ENCODE results near the gene BCAS1. TPM values are rescaled to one million over a fixed set of nuclear protein-coding genes. Genes with fewer than 3 reads are reported as not detected.

Gene BCAS1
- total RNA-seq, 2 donors from 2014 or later: 2.1 TPM; not detected in 1

DNA sequence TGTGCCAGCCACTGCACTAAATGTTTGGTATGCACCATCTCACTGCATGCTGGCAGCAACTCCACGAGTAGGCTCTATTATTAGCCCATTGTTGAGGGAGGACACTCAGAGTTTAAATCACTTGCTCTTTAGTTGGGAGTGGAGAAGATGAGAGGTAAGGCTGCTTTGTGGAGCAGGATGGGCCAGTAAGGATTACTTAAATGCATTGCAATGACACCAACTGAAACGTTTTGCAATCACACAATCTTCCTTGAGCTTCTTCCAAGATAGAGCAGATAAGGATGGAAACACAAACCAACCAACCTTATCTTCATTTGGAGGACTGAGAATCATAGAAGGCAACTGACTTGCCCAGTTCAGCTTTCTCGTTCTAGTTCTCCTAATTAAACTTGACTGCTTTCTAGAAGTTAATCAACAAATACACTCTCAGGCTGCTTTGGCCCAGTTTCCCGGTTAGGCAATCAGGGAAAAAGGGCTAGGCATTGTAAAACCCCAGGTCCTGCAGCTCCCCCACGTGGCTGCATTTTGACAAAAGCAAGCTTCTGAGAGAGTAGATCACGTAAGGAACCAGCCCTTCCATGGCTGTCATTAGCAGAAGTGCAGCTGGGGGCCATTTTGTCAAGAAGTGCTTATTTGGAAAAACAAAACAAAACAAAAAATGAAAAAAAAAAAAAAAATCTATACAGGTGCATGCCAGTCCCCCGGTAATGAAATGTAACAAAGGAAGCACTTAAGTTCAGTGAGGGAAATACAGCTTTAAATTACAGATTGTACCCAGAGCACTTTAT is 130.6 kb downstream of the BCAS1 start:
- Histone ChIP-seq H3K36me3 (replicated peaks in 1 of 2; ENCODE audit: insufficient read depth in 1 of 2, low read depth in 2 of 2) (no peaks in the 10 kb centered on the region), H3K27ac (peak overlapping the region in 2 of 4 donors; percentile 32 to 34), H3K4me3 (no peak overlapping the region), H3K27me3 (no peaks in the 10 kb centered on the region), H3K9me3 (no peaks in the 10 kb centered on the region), H3K4me1 (peaks cover 13% of the 10 kb centered on the region)
- peak; percentile 91 to 95 (median 92) for DNase-seq
- ATAC-seq: peak; percentile 91
- intact Hi-C loops (cut with DNase I): no loop called here
- TF ChIP-seq POLR2A (IDR thresholded peaks at IDR 0.05): no peak
- TF ChIP-seq, protein P1, sequence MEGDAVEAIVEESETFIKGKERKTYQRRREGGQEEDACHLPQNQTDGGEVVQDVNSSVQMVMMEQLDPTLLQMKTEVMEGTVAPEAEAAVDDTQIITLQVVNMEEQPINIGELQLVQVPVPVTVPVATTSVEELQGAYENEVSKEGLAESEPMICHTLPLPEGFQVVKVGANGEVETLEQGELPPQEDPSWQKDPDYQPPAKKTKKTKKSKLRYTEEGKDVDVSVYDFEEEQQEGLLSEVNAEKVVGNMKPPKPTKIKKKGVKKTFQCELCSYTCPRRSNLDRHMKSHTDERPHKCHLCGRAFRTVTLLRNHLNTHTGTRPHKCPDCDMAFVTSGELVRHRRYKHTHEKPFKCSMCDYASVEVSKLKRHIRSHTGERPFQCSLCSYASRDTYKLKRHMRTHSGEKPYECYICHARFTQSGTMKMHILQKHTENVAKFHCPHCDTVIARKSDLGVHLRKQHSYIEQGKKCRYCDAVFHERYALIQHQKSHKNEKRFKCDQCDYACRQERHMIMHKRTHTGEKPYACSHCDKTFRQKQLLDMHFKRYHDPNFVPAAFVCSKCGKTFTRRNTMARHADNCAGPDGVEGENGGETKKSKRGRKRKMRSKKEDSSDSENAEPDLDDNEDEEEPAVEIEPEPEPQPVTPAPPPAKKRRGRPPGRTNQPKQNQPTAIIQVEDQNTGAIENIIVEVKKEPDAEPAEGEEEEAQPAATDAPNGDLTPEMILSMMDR (IDR thresholded peaks at IDR 0.05): peak; percentile 58 to 92 (median 81)
- 3 to 4% methylated on average over 7 of the region's 7 CpGs for WGBS, 2 donors

DNA sequence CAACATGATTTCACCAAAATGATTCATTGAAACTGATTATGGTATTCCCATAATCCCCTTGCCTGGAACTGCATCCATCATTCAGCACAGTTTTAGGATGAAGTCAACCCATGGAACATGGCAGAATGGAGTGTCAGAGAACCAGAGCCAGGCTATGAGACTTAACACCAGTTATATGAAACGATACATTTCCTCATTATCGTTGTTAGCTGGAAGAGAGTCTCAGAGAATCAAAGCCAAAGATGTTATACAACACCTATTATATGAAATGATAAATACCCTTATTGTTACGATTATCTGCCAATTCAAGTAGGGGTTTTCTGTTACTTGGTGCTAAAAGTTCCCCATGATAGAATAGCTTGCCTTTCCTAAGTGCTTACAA is 131.2 kb downstream of the BCAS1 start:
- Histone ChIP-seq H3K36me3 (replicated peaks in 1 of 2; ENCODE audit: insufficient read depth in 1 of 2, low read depth in 2 of 2) (no peaks in the 10 kb centered on the region), H3K4me1 (peaks cover 13% of the 10 kb centered on the region), H3K9me3 (no peaks in the 10 kb centered on the region), H3K27me3 (no peaks in the 10 kb centered on the region), H3K4me3 (no peak overlapping the region), H3K27ac (peak overlapping the region in 2 of 4 donors; percentile 32 to 34)
- intact Hi-C loops (cut with DNase I): no loop called here
- no peak for DNase-seq
- no peak for ATAC-seq
- TF ChIP-seq POLR2A (IDR thresholded peaks at IDR 0.05): no peak
- TF ChIP-seq, protein P1 (IDR thresholded peaks at IDR 0.05): no peak
- WGBS, 2 donors: 54 to 59% methylated on average over 3 of the region's 3 CpGs

DNA sequence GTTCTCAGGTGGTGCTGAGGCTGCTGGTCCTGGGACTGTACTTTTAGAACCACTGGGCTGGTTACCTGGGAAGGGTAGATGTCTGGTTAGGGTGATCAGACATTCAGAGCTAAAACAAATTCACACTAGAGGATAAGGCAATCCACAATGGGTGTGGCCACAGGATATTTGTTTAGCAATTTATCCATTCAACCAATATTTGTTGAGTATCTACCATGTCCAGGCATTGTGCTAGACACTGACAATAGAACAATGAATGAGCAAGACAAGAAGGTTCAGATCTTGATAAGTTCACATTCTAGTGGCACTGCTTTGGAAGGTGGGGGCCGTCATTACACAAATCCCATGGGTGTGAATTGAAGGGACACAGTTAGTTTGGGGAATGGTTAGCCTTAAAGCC is 131.7 kb downstream of the BCAS1 start:
- ATAC-seq (no peak), DNase-seq (no peak)
- 69 to 72% methylated on average over 1 of the region's 1 CpG for WGBS, 2 donors
- Histone ChIP-seq H3K4me1 (peaks cover 13% of the 10 kb centered on the region), H3K9me3 (no peaks in the 10 kb centered on the region), H3K27me3 (no peaks in the 10 kb centered on the region), H3K36me3 (replicated peaks in 1 of 2; ENCODE audit: insufficient read depth in 1 of 2, low read depth in 2 of 2) (no peaks in the 10 kb centered on the region), H3K27ac (peak overlapping the region in 1 of 4 donors; percentile 34), H3K4me3 (no peak overlapping the region)
- intact Hi-C loops (cut with DNase I): no loop called here
- TF ChIP-seq POLR2A (IDR thresholded peaks at IDR 0.05): no peak
- TF ChIP-seq, protein P1 (IDR thresholded peaks at IDR 0.05): no peak

DNA sequence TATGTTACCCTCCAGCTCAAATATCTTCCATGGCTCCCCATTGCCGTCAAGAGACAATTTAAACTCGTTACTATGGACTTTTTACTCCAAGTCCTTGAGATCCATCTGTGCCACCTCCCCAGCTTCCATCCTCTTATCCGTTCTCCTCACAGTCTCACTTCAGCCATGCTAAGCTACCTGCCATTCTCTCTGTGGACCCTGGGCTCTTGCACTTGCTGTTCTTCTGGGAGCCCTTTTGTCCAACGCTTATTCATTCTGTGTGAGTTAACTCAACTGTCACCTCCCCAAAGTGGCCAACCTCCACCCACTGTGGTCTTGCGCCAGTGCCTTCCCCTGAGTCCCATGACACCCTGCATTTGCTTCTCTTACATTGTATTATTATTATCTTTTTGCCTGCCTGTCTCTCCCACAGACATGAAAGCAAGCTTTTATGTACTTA is 132.4 kb downstream of the BCAS1 start:
- no peaks in the 10 kb centered on the region for H3K36me3 ChIP-seq (replicated peaks in 1 of 2; ENCODE audit: insufficient read depth in 1 of 2, low read depth in 2 of 2)
- H3K4me3 ChIP-seq: no peak overlapping the region
- TF ChIP-seq, protein P1 (IDR thresholded peaks at IDR 0.05): no peak
- TF ChIP-seq POLR2A (IDR thresholded peaks at IDR 0.05): no peak
- ATAC-seq (no peak), DNase-seq (no peak)
- H3K4me1 ChIP-seq: peaks cover 13% of the 10 kb centered on the region
- intact Hi-C loops (cut with DNase I): no loop called here
- WGBS, 2 donors: 82 to 85% methylated on average over 5 of the region's 5 CpGs
- no peaks in the 10 kb centered on the region for H3K9me3 ChIP-seq
- H3K27ac ChIP-seq: no peak overlapping the region
- no peaks in the 10 kb centered on the region for H3K27me3 ChIP-seq

DNA sequence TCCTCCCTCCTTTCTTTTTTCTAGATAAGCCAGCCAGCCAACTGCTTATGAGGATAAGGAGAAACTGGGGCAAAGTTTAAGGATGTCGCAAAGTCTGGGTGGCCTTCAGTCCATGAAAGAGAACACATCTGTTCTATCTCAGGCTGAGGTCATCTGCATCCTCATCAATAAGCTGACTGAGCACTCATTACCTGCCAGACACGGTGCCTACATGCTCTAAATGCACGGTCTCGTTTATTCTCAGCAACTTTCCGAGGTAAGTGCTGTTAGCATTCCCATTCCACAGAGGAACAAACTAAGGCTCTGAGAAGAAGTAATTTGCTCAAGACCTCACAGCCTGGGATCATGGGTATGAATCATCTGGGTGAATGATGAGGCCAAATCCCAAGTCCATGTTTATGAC is 133.1 kb downstream of the BCAS1 start:
- Histone ChIP-seq H3K36me3 (replicated peaks in 1 of 2; ENCODE audit: insufficient read depth in 1 of 2, low read depth in 2 of 2) (no peaks in the 10 kb centered on the region), H3K4me1 (peaks cover 13% of the 10 kb centered on the region), H3K4me3 (no peak overlapping the region), H3K9me3 (no peaks in the 10 kb centered on the region), H3K27me3 (no peaks in the 10 kb centered on the region), H3K27ac (no peak overlapping the region)
- no peak for DNase-seq
- 78 to 80% methylated on average over 5 of the region's 5 CpGs for WGBS, 2 donors
- no peak for ATAC-seq
- no peak for TF ChIP-seq POLR2A (IDR thresholded peaks at IDR 0.05)
- TF ChIP-seq, protein P1 (IDR thresholded peaks at IDR 0.05): no peak
- intact Hi-C loops (cut with DNase I): no loop called here

All from body of pancreas (tissue), 4 donors.